Measurements from ENCODE around the gene SDHD.

DNA sequence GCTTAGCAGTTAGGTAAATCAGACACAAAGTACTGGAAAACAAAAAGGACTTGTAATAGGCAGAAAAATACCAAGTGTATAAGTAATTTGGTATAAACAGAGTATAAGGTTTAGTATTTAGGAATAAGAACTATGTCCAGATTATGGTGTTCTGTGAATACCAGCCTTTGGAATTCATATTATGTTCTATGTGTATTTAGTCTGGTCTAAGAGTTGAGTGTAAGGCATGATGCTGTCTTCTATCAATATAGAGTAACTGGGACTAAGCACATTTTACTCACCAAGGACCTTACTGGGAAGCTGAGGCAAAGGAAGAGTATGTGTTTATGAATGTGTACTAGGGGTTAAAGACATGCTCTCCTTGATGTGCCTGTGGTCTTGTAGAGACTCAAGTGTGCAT, 9.5 kb downstream of the SDHD start:
- TF ChIP-seq CTCF (conservative IDR thresholded peaks at IDR 0.05 in 1 of 2, IDR thresholded peaks at IDR 0.05 in 1 of 2; ENCODE audit: low read depth in 1 of 2, low read length in 2 of 2): no peak
- TF ChIP-seq EZH2 (IDR thresholded peaks at IDR 0.05; ENCODE audit: low read length, missing control alignments): no peak
